CD14-positive monocyte (primary cell): ENCODE measurements around the gene KIRREL3. TPM values are rescaled to one million over a fixed set of nuclear protein-coding genes. Genes with fewer than 3 reads are reported as not detected.

Experiments used
- DNase-seq, 3 donors: peaks; one replicate each; pipeline ENCODE4 v3.0.0-alpha.2; 2011 to 2022
- H2AFZ ChIP-seq: 2 replicates; pipeline ENCODE4 v1.6.0; 2012; ENCODE audit warnings: mild to moderate bottlenecking, low read depth, low read length, inconsistent platforms; ENCODE audit not compliant: insufficient read depth, poor library complexity, severe bottlenecking
- H3K27ac ChIP-seq, 2 donors: 1 replicate in 1 of 2; 2 replicates in 1 of 2; pipeline ENCODE4 v1.5.1; 2012 to 2013; ENCODE audit warnings: low read length in 2 of 2, control low read depth in 1 of 2, inconsistent platforms in 1 of 2, low read depth in 1 of 2, mild to moderate bottlenecking in 1 of 2
- H3K27me3 ChIP-seq, 2 donors: one replicate each; pipeline versions ENCODE4 v1.6.0 to v1.6.1; 2011 to 2013; ENCODE audit warnings: low read length in 2 of 2; ENCODE audit not compliant: control insufficient read depth in 2 of 2, insufficient read depth in 2 of 2
- H3K36me3 ChIP-seq, 2 donors: replicated peaks in 1 of 2; 1 replicate in 1 of 2; 2 replicates in 1 of 2; pipeline versions ENCODE4 v1.5.1 to v1.6.1; 2012 to 2013; ENCODE audit warnings: low read length in 2 of 2, control low read depth in 1 of 2, inconsistent platforms in 1 of 2, mild to moderate bottlenecking in 1 of 2; ENCODE audit not compliant: insufficient read depth in 2 of 2, control insufficient read depth in 1 of 2
- H3K4me1 ChIP-seq, 2 donors: 1 replicate in 1 of 2; 2 replicates in 1 of 2; pipeline versions ENCODE4 v1.5.1 to v1.6.1; 2012 to 2013; ENCODE audit warnings: low read length in 2 of 2, control low read depth in 1 of 2, inconsistent platforms in 1 of 2, mild to moderate bottlenecking in 1 of 2, moderate library complexity in 1 of 2; ENCODE audit not compliant: insufficient read depth in 2 of 2, control insufficient read depth in 1 of 2
- H3K4me2 ChIP-seq: replicated peaks from 2 replicates; pipeline ENCODE3; 2012; ENCODE audit warnings: low read length, moderate library complexity, mild to moderate bottlenecking; ENCODE audit not compliant: poor library complexity, severe bottlenecking; ENCODE audit errors: extremely low read depth
- H3K4me3 ChIP-seq, 3 experiments: fragments of 200-600 bp in 1 of 3; sonication (generic) in 1 of 3; replicated peaks in 1 of 3; 1 replicate in 2 of 3; 2 replicates in 1 of 3; pipeline ENCODE4 v1.5.1; 2011 to 2013; ENCODE audit warnings: low read length in 3 of 3, mild to moderate bottlenecking in 3 of 3, control low read depth in 2 of 3, low read depth in 2 of 3, inconsistent platforms in 1 of 3, moderate library complexity in 1 of 3
- H3K79me2 ChIP-seq: 2 replicates; pipeline ENCODE4 v1.6.0; 2012; ENCODE audit warnings: mild to moderate bottlenecking, control low read depth, inconsistent platforms, low read length, moderate library complexity; ENCODE audit not compliant: insufficient read depth
- H3K9ac ChIP-seq: 2 replicates; pipeline ENCODE4 v1.6.0; 2017; ENCODE audit warnings: low read length, mild to moderate bottlenecking; ENCODE audit not compliant: insufficient read depth, poor library complexity, severe bottlenecking
- H3K9me3 ChIP-seq, 2 donors: replicated peaks in 1 of 2; 1 replicate in 1 of 2; 2 replicates in 1 of 2; pipeline versions ENCODE4 v1.5.1 to v1.6.1; 2012 to 2013; ENCODE audit warnings: low read length in 2 of 2, control low read depth in 1 of 2; ENCODE audit not compliant: control insufficient read depth in 1 of 2, insufficient read depth in 1 of 2
- H4K20me1 ChIP-seq: 2 replicates; pipeline ENCODE4 v1.6.0; 2012; ENCODE audit warnings: mild to moderate bottlenecking, low read length, control low read depth, moderate library complexity; ENCODE audit not compliant: insufficient read depth
- H3K27ac Mint-ChIP-seq, 7 donors: one replicate each; pipeline ENCODE4 v1.8.0; 2020; ENCODE audit warnings: mild to moderate bottlenecking in 7 of 7, mixed read lengths in 7 of 7, moderate library complexity in 6 of 7, inconsistent platforms in 2 of 7
- H3K27me3 Mint-ChIP-seq, 3 donors: one replicate each; pipeline ENCODE4 v1.8.0; 2021 to 2022; ENCODE audit warnings: low read depth in 3 of 3, mild to moderate bottlenecking in 3 of 3, mixed read lengths in 3 of 3, moderate library complexity in 3 of 3, inconsistent platforms in 1 of 3
- H3K36me3 Mint-ChIP-seq, 2 donors: one replicate each; pipeline ENCODE4 v1.8.0; 2020; ENCODE audit warnings: mixed read lengths in 2 of 2, inconsistent platforms in 1 of 2, mild to moderate bottlenecking in 1 of 2
- H3K4me1 Mint-ChIP-seq: one replicate; pipeline ENCODE4 v1.8.0; 2020; ENCODE audit warnings: mild to moderate bottlenecking, mixed read lengths
- H3K4me3 Mint-ChIP-seq, 2 donors: one replicate each; pipeline ENCODE4 v1.8.0; 2020; ENCODE audit warnings: mild to moderate bottlenecking in 2 of 2, mixed read lengths in 2 of 2, moderate library complexity in 1 of 2
- H3K9me3 Mint-ChIP-seq, 7 donors: one replicate each; pipeline ENCODE4 v1.8.0; 2020 to 2022; ENCODE audit warnings: mixed read lengths in 7 of 7, mild to moderate bottlenecking in 6 of 7, moderate library complexity in 6 of 7, inconsistent platforms in 2 of 7
- WGBS: methylation state at CpG from one replicate; pipeline ENCODE4 v1.1.5; 2013; ENCODE audit warnings: missing lambda C conversion rate; ENCODE audit not compliant: insufficient coverage; 5-methylcytosine and 5-hydroxymethylcytosine counted together
- intact Hi-C, 2 donors: fragments of 100-400 bp; cut with micrococcal nuclease; formaldehyde crosslinking; loops; one replicate each; pipeline versions ENCODE4 v1.15.0 to v1.15.1; 2023
- polyA plus RNA-seq, 3 donors: library from polyadenylated mRNA; depleted of rRNA in 1 of 3; unstranded in 2 of 3; stranded (reverse) in 1 of 3; fragments of 300-500 nt in 2 of 3; fragments of >200 nt in 1 of 3; fragmentation: Illumina TruSeq in 2 of 3; gene quantifications; 1 replicate in 2 of 3; 2 replicates in 1 of 3; pipeline ENCODE4 v1.2.3, GENCODE V29; 2012 to 2021
- TF ChIP-seq, protein P1 (sequence below): fragments of 200-600 bp; IDR thresholded peaks from one replicate; pipeline ENCODE4 v1.8.0; 2022; ENCODE audit warnings: antibody characterized with exemption, mild to moderate bottlenecking

The KIRREL3 gene
- polyA plus RNA-seq, 3 donors: not detected

DNA sequence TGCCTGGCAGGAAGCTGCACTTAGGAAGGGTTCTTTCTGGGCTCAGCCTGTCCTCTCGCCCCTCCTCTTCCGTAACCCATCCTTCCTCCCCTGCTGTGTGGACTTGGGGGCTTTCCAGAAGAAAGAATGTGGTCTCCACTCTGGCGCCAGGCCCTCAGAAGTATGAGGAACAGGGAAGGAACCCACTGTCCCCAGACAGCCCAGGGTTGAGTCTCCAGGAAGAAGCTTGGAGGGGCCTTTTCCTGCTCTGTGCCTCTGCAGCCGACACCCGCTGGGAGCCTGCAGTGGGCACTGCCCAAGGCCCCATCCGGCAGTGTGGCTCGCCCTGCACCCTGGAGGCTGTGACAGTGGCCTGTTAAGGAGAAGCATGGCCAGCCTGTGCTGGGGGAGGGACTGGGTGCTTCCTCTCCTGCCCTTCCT, 532.5 kb downstream of the KIRREL3 start:
- H3K4me3 Mint-ChIP-seq: peak overlapping the region in 1 of 2 donors; percentile 39
- peak overlapping the region; percentile 17 for H3K4me2 ChIP-seq
- H3K27ac ChIP-seq: peak overlapping the region; percentile 18 to 22
- peaks cover 0 to 4% (median 0%) of the 10 kb centered on the region in 7 donors for H3K9me3 Mint-ChIP-seq
- no peaks in the 10 kb centered on the region for H3K9me3 ChIP-seq
- WGBS: 5% methylated on average over 5 of the region's 7 CpGs
- H3K4me1 Mint-ChIP-seq: peaks cover 42% of the 10 kb centered on the region
- intact Hi-C loops: no loop called here
- TF ChIP-seq, protein P1, sequence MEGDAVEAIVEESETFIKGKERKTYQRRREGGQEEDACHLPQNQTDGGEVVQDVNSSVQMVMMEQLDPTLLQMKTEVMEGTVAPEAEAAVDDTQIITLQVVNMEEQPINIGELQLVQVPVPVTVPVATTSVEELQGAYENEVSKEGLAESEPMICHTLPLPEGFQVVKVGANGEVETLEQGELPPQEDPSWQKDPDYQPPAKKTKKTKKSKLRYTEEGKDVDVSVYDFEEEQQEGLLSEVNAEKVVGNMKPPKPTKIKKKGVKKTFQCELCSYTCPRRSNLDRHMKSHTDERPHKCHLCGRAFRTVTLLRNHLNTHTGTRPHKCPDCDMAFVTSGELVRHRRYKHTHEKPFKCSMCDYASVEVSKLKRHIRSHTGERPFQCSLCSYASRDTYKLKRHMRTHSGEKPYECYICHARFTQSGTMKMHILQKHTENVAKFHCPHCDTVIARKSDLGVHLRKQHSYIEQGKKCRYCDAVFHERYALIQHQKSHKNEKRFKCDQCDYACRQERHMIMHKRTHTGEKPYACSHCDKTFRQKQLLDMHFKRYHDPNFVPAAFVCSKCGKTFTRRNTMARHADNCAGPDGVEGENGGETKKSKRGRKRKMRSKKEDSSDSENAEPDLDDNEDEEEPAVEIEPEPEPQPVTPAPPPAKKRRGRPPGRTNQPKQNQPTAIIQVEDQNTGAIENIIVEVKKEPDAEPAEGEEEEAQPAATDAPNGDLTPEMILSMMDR: no peak
- no peaks in the 10 kb centered on the region for H3K79me2 ChIP-seq
- H3K27me3 Mint-ChIP-seq: peaks cover 5 to 16% (median 10%) of the 10 kb centered on the region in 3 donors
- H3K27me3 ChIP-seq: no peaks in the 10 kb centered on the region
- peak in 2 of 3 donors; percentile 25 to 57 for DNase-seq
- peak overlapping the region; percentile 60 for H2AFZ ChIP-seq
- peak overlapping the region; percentile 16 for H3K9ac ChIP-seq
- H3K36me3 Mint-ChIP-seq: no peaks in the 10 kb centered on the region
- H4K20me1 ChIP-seq: no peaks in the 10 kb centered on the region
- H3K36me3 ChIP-seq: no peaks in the 10 kb centered on the region
- peak overlapping the region in 1 of 3 experiments; percentile 2 for H3K4me3 ChIP-seq
- H3K4me1 ChIP-seq: peaks cover 54 to 56% of the 10 kb centered on the region in 2 donors
- no peak overlapping the region for H3K27ac Mint-ChIP-seq

DNA sequence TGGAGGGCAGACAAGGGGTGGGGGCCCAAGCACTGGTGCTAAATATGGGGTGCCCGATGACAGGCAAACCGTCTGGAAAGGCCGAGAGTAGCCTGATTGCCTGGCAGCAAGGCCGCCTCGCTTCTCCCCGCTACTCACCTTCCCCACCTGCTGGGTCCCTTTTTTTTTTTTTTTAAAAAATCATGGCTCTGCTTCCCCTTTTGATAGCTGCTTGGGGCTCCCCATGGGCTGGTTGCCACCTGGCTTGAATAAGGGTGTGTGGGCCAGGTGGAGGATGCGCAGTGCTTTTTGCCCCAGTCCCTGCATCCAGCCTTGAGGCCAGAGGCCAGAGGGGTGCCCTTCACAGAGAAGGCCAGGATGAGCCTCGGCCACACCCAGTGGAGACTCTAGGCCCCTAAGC, 533.1 kb downstream of the KIRREL3 start:
- TF ChIP-seq, protein P1: no peak
- no peak overlapping the region for H3K4me3 Mint-ChIP-seq
- H3K9me3 ChIP-seq: no peaks in the 10 kb centered on the region
- peak overlapping the region in 1 of 7 donors; percentile 60 for H3K27ac Mint-ChIP-seq
- H3K4me1 Mint-ChIP-seq: peaks cover 42% of the 10 kb centered on the region
- 87% methylated on average over 4 of the region's 8 CpGs for WGBS
- H3K79me2 ChIP-seq: no peaks in the 10 kb centered on the region
- peak overlapping the region in 1 of 3 experiments; percentile 2 for H3K4me3 ChIP-seq
- no peaks in the 10 kb centered on the region for H4K20me1 ChIP-seq
- no peaks in the 10 kb centered on the region for H3K36me3 Mint-ChIP-seq
- H3K36me3 ChIP-seq: no peaks in the 10 kb centered on the region
- no peak overlapping the region for H3K4me2 ChIP-seq
- peaks cover 54 to 56% of the 10 kb centered on the region in 2 donors for H3K4me1 ChIP-seq
- H3K9ac ChIP-seq: peak overlapping the region; percentile 16
- H3K27me3 ChIP-seq: no peaks in the 10 kb centered on the region
- no peak for DNase-seq
- intact Hi-C loops: no loop called here
- H2AFZ ChIP-seq: peak overlapping the region; percentile 60
- H3K27me3 Mint-ChIP-seq: peaks cover 5 to 16% (median 10%) of the 10 kb centered on the region in 3 donors
- peak overlapping the region in 1 of 2 donors; percentile 18 for H3K27ac ChIP-seq
- peaks cover 0 to 4% (median 0%) of the 10 kb centered on the region in 7 donors for H3K9me3 Mint-ChIP-seq
